Measurements from ENCODE around the gene SAMD10.

SAMD10 gene

DNA sequence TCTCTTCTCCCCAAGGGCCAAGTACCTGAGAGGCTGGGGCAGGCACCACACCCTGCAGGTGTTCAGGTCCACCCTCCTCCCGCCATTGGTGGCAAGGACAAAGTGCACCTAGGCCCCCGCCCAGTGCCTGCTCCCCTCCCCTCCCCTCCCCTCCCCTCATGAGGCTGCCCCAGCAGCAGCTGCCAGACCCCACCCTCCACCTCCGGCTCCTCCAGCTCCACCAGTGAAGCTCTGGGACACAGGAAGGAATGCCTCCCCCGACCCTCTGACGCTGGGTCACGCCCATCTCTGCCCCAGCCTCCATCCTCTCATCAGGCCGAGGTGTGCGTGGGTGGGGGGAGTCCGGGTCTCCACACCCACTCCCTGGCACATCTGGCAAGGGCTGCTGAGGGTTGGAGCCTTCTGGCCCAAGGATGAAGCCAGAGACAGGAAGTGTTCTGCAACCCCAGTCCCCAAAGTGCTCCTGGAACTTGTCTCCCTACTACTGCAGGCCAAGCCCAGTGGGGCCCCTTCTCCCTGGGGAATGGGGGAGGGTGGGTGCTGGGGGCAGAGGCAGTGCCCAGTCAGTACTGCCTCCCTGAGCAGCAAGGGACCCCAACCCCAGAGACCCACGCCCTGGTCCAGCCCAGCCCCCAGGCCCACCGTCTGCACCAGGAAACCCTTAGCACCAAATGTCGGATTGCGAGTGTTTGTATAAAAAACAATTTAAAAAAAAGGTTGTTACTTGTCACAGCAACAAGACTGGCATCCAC, 21.6 kb downstream of the SAMD10 start:
- in situ Hi-C loops (cut with MboI; ENCODE audit: low sequenced_read_pairs): no loop called here

DNA sequence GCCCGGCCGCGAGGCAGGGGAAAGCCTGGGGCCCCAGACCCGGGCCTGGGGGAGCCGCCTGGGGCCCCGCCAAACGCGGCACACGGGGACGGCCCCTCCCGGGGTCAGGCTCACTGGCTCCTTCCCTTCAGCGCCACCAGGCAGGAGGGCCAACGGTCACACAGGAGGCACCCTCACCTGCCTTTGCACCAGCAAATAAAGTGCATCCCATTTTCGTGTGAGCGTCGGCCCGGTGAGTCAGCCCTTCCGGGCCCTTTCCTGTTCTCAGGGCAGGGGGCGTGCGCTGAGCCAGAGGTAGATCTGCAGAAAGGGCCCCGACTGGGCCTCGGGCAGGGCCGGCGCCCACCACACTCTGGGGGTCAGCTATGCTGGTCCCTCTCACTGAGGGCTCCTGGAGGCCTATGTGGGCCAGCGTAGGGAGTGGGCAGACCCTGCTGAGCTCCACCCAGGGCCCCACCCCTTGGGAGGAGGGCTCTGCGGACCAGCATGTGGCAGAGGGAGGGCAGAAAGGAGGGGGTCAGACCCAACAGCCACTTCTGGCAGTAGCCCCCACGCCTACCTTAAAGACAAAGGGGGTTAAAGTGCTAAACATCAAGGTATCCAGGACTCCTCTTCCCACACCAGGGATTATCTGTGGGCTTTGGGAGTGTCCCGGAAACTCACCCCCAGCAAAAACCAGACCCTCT, 22.3 kb downstream of the SAMD10 start:
- in situ Hi-C loops (cut with MboI; ENCODE audit: low sequenced_read_pairs): no loop called here

DNA sequence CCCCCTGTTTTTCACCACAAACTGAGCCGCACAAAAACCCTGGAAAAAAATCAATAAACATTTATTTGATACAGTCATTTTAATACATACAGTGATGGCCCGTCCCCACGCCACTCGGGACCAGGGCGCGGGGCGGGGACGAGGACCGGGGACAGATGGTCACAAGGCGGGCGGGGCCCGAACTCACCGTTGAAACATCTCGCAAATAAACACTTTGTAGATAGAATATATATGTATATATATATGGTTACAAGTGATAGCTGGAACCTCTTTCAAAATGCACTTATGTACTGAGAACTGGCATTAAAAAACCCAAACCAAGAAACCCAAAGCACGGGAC, 22.8 kb downstream of the SAMD10 start:
- in situ Hi-C loops (cut with MboI; ENCODE audit: low sequenced_read_pairs): no loop called here

DNA sequence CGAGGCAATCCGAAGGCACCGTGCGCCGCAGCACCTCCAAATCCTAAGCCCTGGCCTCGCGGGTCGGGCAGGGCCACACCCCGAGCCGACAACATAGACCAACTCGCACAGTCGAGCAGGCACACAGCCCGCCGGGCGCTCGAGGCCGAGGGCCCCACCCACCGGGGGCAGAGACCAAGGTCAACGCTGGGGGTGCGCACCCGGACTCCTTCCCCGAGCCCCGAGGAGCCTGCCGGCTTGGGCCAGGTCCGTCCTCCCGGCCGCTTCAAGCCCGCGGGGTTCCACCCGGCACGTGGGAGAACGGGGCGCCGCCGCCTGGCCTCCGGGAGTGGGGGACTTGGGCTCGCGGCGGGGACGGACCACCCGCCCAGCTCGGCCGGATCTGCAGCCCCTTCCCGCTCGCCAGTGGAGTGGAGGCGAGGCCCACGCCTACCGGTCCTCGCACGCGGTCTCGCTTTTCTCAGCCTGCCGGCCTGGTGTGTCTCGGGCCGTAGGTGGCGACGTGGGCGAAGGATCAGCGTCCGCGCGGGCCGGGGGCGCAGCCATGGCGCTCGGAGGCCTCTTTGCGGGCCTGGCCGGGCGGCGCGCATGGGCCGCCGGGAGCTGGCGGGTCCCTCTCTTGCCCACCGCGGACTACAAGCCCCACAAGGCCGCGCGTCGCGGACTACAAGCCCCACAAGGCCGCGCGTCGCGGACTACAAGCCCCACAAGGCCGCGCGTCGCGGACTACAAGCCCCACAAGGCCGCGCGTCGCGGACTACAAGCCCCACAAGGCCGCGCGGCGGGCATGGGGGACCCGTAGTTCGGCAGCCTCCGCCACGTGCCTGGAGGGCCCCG, 23.4 kb downstream of the SAMD10 start, which contains the start of gene UCKL1:
Gene UCKL1 (minus strand): TSS at position 590 of the 837 bp plus-strand sequence. CDS start 44 bp downstream, at position 546.
- in situ Hi-C loops (cut with MboI; ENCODE audit: low sequenced_read_pairs): no loop called here

DNA sequence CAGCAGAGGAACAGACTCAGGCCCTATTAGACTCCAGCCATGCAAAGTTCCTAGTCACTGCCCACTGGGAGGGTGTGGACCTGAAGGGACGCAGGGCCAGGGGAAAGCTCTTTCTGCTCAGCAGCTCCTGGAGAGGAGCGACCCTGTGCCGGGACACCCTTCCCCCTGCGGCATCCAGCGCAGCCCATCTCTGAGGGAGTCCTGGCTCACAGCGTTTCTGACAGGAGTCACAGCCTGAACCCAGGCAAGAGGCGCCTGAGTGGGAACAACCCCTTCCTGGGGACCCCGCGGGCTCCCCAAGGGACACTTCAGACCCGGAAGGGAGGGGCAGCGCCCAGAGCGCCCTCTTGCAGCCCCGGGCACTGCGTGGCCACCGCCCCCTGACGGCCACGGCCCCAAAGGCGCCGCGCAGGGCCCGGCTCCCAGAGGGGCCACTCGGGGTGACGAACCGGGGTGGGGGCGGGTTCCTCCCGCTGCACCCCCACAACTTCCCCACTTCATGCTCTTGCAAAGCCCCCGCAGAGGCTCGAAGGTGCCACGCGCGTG, 24.1 kb downstream of the SAMD10 start:
- in situ Hi-C loops (cut with MboI; ENCODE audit: low sequenced_read_pairs): no loop called here

DNA sequence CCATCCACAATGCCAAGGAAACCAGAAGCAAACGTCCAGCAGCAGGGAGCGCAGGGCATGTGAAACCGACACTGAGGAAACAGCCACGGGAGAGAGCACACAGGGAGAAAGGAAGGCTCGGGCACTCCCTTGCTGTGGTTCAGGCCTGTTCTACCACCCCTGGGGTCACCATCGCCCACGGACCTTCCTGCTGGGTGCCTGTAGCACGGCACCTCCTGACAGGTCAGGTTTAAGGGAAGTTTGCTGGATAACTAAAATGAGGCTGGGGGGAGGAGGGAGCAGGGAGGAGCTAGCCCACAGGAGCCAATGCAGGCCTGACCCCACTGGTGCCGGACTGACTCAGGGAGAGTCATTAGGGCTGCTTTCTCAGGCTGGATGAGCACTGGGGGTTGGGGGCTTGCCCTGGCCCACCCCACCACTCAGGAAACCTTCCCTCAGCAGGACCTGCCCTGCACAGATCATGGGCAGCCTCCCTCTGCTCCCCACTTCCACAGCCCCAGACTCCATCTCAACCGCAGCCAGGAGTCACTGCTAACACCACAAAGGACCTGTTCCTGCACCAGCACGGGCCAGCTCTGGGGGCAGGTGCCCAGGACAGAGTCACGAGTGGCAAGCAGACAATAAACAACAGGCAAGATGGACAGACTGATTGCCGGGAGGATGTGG, 25.5 kb downstream of the SAMD10 start:
- in situ Hi-C loops (cut with MboI; ENCODE audit: low sequenced_read_pairs): no loop called here

DNA sequence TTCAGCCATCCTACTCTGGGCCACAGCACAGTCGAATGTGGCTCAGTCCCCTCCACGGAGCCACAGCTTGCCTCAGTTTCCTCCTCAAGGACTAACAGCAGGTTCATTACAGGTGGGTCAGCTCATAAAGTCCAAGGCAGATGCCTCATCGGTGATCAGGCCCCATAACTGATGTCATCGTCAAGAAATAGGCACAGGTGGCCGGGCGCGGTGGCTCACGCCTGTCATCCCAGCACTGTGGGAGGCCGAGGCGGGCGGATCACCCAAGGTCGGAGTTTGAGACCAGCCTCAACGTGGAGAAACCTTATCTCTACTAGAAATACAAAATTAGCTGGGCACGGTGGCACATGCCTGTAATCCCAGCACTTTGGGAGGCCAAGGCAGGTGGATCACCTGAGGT, 26.7 kb downstream of the SAMD10 start:
- in situ Hi-C loops (cut with MboI; ENCODE audit: low sequenced_read_pairs): no loop called here

DNA sequence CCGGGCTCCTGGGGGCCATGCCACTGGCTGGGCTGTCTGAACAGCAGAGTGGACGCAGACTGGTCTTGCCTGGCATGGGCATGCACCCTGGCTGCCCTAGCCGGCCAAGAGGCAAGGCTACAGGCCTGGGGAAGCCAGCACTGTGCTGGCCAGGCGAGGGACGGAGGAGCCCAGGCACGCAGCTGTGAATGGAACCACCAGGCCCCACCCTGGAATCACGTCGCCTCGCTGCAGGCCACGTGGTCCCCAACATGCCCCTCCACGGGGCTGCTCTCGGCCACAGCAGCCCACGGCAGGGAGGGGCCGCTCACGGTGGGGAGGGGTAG, 27.3 kb downstream of the SAMD10 start:
- in situ Hi-C loops (cut with MboI; ENCODE audit: low sequenced_read_pairs): no loop called here

DNA sequence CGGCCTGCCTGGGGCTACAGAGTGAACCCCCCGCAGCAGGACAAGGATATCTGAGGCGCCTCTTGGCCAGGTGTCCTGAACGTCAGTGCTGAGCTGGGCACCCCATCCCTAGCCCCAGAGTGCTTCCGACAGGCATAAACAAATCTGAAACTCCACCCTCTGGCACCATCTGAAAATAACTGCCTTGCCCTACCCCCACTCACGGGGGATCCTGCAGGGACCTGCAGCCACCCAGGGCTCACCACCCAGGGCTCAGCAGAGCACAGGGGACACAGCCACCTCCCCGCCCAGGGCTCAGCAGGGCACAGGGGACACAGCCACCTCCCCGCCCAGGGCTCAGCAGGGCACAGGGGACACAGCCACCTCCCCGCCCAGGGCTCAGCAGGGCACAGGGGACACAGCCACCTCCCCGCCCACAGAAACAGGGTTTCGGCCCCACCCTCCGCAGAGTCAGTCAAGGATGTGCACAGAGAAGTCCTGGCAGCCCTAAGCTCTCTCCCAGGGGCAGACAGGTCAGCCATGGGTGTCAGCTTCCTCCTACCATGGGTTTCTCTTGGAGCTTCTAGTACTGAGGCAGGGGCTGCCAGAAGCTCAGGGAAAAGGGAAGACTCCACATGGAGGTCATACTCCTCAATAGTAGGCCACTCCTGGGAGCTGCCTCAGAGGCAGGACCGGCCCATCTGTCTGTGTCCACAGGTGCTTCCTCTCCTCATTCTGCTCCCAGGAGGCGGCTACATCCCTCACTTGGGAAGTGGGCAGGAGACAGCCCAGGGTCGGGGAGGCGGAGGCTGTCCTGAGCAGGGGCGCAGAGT, 27.8 kb downstream of the SAMD10 start:
- in situ Hi-C loops (cut with MboI; ENCODE audit: low sequenced_read_pairs): no loop called here

DNA sequence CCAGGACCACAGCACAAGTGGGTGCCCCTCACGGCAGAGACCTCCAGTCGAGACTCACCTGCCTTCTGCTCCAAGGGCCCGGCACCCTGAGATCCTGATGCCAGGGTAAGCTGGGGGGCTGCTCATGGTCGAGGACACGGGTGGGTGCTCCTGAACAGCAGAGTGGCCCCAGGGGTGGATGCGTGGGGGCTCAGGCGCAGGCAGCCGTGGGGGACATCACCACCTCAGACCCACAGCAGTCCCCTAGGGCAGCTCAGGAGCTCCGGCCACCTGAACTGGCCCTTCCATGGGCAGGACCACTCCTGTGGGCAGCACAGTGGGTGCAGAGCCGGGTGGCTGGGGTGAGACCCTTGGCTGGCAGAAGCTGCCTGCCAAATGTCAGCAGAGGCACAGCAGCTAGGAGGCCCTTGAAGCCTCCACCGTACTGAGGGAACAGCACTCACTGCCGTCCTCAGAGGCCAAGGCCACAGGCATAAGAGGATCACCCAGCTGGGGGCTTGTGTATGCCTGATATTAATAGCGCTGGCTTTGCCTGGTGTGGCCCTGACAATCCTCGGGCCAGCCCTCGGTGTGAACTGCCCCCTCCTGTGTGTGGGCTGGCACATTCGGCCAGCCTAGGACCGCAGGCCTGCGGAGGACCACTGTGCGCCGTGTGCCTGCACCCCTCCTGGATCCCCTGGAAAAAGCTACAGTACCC, 28.6 kb downstream of the SAMD10 start:
- in situ Hi-C loops (cut with MboI; ENCODE audit: low sequenced_read_pairs): no loop called here

DNA sequence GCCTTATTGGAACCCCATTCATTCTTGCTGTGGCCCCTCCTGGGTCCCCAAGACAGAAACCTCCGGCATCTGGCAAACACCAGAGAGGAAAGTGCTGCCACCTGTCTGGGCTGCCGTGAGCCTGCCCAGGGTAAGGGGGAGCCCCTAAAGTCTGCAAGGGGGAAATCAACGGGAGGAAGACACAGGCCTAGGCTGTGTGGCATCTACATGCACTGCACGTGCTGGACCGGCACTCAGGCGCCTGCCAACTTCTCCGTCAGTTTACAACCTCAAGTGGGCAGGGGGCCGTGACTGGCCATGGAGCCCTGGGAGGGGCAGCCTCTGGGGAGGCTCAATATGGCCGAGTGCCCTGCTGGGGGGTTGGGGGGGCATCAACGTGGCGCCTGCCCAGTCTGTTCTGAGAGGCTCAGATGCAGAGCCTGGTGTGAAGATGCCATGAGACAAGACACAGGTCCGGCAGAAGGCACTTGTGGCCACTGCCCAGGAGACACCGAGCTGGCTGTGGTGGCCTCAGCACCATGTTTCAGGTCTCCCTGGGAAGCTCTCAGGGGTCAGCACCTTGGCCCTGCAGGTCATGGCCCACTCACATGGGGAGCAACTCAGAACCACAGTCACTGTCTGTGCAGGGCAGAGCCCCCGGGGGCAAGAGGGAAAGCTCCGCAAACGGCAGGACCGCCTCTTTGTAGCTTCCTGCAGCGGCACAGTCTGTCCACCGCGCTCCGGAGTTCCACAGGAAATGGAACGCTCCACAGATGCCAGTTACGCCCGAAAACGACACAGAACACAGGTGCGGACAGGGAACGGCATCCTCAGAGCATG, 31.6 kb downstream of the SAMD10 start:
- in situ Hi-C loops (cut with MboI; ENCODE audit: low sequenced_read_pairs): no loop called here

DNA sequence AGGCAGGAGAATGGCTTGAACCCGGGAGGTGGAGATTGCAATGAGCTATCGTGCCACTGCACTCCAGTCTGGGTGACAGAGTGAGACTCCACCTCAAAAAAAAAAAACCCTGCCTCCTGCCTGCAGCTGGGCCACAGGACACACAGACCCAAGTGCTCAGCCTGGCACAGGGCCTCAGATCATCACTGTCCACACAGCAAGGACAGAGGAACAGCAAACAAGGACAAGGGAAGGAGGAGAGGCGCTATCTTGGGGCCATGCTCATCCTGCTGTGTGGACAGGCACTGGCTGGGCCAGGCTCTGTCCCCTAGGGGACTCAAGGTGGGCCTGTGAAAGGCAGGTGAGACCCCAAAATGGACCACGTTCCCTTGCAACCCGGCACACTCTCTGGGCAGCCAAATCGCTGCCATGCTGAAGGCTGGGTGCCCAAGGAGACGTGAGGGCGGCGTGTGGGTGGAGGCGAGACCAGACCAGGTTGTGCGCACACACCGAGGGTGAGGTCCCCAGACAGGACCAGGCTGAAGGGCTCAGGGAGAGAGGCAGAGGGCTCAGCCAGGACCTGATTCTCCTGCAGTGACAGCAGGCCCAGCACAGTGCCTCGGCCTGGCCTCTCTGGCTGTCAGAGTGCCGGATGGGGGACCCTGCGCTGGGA, 32.3 kb downstream of the SAMD10 start:
- in situ Hi-C loops (cut with MboI; ENCODE audit: low sequenced_read_pairs): no loop called here

DNA sequence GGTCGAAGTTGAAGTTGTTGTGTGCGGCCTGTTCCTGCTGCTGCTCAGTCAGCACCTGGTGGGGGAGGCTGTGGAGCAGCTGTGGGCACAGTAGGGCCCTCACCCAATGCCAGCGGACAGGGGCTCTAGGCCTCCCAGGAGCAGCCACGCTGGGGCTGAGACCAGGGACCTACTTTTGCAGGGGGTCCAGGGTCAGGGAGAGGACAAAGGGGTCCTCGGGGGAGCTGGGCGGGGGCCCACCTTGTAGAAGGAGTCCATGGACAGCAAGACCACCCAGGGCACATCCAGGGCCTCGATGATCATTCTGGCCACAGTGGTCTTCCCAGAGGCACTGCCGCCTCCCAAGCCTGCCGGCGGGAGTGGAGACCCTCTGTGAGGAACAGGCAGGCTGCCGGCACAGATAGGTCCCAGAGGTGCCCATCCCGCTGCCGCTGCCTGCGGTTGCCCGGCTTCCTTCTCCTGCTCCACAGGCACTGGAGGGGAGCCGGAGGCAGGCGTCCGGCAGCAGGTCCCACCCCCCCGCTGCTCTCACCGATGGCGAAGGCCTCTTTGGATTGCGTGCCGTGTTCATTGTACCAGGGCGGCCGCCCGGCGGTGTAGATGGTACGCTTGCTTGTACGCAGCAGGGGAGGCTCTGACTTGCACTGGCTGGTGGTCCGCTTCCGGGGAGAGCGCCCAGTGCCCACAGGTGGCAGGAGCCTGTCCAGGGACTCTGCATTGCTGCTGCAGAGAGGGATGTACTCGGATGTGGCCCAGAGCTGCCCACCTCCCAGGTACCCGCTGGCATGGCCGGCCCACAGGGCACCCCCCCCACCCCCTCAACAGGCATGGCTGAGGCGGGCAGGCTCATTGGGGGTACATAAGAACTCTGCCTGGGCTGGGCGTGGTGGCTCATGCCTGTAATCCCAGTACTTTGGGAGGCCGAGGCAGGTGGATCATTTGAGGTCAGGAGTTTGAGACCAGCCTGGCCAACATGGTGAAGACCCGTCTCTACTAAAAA, 33.2 kb downstream of the SAMD10 start:
- in situ Hi-C loops (cut with MboI; ENCODE audit: low sequenced_read_pairs): no loop called here

DNA sequence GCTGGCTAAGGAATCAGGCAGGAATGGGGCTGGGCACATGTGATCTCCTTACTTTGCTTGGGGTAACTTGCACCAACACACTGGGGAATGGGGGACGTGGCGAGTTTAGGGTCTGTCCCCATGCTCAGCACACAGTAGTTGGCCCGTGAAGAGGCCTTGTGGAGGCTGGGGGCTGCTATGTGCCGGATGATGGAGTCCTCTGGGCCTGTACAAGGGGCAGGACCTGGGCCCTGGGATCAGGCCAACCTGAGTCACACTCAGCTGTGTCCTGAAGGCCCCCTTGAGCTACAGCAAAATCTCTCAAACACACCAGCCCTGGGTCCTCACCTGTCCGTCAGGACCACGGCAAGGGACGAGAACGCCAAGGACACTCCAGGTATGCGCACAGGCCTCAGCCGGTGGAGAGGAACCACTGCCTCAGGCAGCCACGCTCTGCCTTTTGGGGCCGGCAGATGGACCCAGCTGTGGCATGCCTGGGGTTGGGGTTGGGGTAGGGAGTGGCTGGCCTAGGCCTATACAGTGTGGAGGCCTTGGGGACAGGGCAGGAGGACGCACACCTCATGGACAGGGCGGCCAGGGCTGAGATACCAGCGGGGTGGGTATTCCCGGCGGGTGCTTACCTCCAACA, 34.3 kb downstream of the SAMD10 start:
- in situ Hi-C loops (cut with MboI; ENCODE audit: low sequenced_read_pairs): no loop called here

DNA sequence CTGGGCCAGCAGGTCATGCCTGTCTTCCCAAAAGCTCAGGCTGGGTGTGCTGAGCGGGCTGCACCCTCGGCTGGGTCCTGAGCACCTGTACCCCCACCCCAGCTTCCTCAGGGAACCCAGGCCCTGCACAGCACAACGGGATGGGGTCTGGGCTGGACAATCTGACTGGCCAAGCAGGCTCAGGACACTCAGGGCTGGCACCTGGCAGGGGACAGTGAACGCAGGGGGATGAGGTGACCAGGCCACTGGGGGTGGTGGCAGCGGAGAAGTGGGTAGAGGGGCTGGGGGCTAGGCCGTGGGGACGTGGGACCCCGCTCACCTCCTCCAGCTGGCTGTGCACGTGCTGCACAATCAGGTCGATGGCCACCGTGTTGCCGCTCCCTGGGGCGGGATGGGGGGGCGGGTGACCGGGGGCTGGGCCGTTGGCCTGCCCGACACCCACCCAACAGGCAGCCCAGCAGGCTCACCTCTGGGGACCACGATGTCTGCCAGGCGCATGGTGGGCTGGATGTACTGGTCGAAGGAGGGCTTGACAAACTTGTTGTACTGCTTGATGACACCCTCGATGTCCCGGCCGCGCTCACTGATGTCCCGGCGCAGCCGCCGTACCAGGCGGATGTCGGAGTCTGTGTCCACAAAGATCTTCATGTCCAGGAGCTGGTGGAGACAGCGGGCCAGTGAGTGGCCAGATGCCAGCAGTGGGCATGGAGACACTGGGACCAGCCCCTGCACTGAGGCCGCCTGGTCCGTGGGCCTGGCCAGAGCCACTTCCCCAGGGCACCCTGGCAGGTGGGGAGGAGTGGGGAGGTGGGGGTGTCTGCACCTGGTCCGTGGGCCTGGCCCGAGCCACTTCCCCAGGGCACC, 35.1 kb downstream of the SAMD10 start:
- in situ Hi-C loops (cut with MboI; ENCODE audit: low sequenced_read_pairs): no loop called here

DNA sequence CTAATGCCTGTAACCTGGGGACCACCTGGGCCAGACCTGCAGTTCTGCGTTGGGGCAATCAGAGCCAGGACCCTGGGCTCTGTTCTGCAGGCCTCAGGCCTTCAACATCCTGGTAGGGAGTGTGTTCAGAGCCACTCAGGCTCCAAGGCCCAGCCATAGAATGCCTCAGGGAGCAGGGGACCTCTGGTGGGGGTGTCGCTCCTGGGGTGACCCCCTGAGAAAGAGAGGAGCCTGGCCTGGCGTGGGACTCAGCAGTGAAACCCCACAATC, 35.7 kb downstream of the SAMD10 start:
- in situ Hi-C loops (cut with MboI; ENCODE audit: low sequenced_read_pairs): no loop called here
